ENCODE measurements around the gene CACNA1D.

DNA sequence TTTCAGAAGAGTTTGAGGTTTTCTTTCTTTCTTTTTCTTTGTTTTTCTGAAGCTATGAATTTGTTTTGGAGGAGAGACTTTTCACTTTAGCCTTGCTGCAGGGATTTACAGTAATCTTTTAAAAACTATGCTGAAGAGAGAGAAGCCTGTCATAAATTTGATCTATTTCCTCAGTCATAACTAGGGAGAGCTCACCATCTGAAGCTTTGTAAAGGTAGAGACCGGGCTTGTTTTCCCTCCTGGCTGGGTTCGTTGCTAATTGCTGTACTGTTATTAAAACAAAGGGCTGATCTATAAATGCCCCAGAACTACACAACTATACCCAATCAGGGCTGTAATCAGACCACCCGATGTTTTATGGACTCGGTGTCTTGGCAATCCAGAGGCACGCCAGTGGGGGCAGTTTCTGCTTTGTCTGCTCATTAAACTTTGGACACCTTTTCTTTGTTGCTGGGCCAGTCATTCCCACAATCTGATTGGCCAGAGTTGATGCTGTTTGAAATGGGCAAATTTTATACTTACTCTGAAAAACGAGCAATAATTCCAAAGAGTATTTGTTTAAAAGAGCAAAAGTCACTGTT, 164.3 kb downstream of the CACNA1D start:
- TF ChIP-seq, protein P1, sequence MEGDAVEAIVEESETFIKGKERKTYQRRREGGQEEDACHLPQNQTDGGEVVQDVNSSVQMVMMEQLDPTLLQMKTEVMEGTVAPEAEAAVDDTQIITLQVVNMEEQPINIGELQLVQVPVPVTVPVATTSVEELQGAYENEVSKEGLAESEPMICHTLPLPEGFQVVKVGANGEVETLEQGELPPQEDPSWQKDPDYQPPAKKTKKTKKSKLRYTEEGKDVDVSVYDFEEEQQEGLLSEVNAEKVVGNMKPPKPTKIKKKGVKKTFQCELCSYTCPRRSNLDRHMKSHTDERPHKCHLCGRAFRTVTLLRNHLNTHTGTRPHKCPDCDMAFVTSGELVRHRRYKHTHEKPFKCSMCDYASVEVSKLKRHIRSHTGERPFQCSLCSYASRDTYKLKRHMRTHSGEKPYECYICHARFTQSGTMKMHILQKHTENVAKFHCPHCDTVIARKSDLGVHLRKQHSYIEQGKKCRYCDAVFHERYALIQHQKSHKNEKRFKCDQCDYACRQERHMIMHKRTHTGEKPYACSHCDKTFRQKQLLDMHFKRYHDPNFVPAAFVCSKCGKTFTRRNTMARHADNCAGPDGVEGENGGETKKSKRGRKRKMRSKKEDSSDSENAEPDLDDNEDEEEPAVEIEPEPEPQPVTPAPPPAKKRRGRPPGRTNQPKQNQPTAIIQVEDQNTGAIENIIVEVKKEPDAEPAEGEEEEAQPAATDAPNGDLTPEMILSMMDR (optimal IDR thresholded peaks at IDR 0.05 in 1 of 3, IDR thresholded peaks at IDR 0.05 in 1 of 3, conservative IDR thresholded peaks at IDR 0.05 in 1 of 3; ENCODE audit: extremely low read depth in 1 of 3, insufficient read depth in 2 of 3, low read length in 3 of 3), result no peak
- no peak for TF ChIP-seq EZH2 (IDR thresholded peaks at IDR 0.05; ENCODE audit: low read length)
